NCI-H187 treated with DMSO at 0.1 percent for 48 hours (cell line): ENCODE measurements around the gene DOCK9.
A peak's percentile ranks its signal among the peaks of the same experiment; 100 is the strongest.

Source experiments
- DNase-seq: peaks from one replicate; lab custom pipeline; 2025; lab: John Stamatoyannopoulos, UW

Gene DOCK9

GRCh38 chr13:98975822-98976261, 2.0 kb downstream of the DOCK9 start:
- DNase-seq = no peak

- DNase-seq = no peak
Measured at GRCh38 chr13:98974053-98974452, 3.8 kb downstream of the DOCK9 start.

GRCh38 chr13:98972627-98973026, 5.2 kb downstream of the DOCK9 start:
- no peak for DNase-seq

- no peak for DNase-seq
Measured at GRCh38 chr13:98972059-98972458, 5.8 kb downstream of the DOCK9 start.

GRCh38 chr13:98970330-98970729, 7.5 kb downstream of the DOCK9 start:
- peak; percentile 48 for DNase-seq

GRCh38 chr13:98967491-98967890, 10.4 kb downstream of the DOCK9 start:
- no peak for DNase-seq

- no peak for DNase-seq
Measured at GRCh38 chr13:98966019-98966418, 11.8 kb downstream of the DOCK9 start.

GRCh38 chr13:98965325-98965724, 12.5 kb downstream of the DOCK9 start:
- DNase-seq = peak; percentile 82

GRCh38 chr13:98963917-98964316, 13.9 kb downstream of the DOCK9 start:
- no peak for DNase-seq

- DNase-seq = no peak
Measured at GRCh38 chr13:98962901-98963590, 14.8 kb downstream of the DOCK9 start.

- DNase-seq = no peak
Measured at GRCh38 chr13:98961503-98962105, 16.3 kb downstream of the DOCK9 start.

GRCh38 chr13:98960606-98961502, 17.0 kb downstream of the DOCK9 start:
- DNase-seq = no peak

GRCh38 chr13:98959786-98960605, 17.9 kb downstream of the DOCK9 start:
- DNase-seq = no peak

GRCh38 chr13:98959291-98959690, 18.6 kb downstream of the DOCK9 start:
- no peak for DNase-seq

GRCh38 chr13:98958443-98958794, 19.4 kb downstream of the DOCK9 start:
- no peak for DNase-seq

- no peak for DNase-seq
Measured at GRCh38 chr13:98957731-98958442, 20.0 kb downstream of the DOCK9 start.

GRCh38 chr13:98955336-98955735, 22.5 kb downstream of the DOCK9 start:
- no peak for DNase-seq

- no peak for DNase-seq
Measured at GRCh38 chr13:98954313-98954712, 23.6 kb downstream of the DOCK9 start.

GRCh38 chr13:98951266-98951665, 26.6 kb downstream of the DOCK9 start:
- DNase-seq = no peak

GRCh38 chr13:98950705-98951104, 27.2 kb downstream of the DOCK9 start:
- DNase-seq = no peak

GRCh38 chr13:98947925-98948324, 29.9 kb downstream of the DOCK9 start:
- no peak for DNase-seq
